Measurements from ENCODE around the gene HSP90B1.

GRCh38 chr12:103936679-103937078 is 6.5 kb downstream of the HSP90B1 start:
- TF ChIP-seq, protein P1, sequence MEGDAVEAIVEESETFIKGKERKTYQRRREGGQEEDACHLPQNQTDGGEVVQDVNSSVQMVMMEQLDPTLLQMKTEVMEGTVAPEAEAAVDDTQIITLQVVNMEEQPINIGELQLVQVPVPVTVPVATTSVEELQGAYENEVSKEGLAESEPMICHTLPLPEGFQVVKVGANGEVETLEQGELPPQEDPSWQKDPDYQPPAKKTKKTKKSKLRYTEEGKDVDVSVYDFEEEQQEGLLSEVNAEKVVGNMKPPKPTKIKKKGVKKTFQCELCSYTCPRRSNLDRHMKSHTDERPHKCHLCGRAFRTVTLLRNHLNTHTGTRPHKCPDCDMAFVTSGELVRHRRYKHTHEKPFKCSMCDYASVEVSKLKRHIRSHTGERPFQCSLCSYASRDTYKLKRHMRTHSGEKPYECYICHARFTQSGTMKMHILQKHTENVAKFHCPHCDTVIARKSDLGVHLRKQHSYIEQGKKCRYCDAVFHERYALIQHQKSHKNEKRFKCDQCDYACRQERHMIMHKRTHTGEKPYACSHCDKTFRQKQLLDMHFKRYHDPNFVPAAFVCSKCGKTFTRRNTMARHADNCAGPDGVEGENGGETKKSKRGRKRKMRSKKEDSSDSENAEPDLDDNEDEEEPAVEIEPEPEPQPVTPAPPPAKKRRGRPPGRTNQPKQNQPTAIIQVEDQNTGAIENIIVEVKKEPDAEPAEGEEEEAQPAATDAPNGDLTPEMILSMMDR (conservative IDR thresholded peaks at IDR 0.05; ENCODE audit: low read depth, low read length) = no peak
- TF ChIP-seq EZH2phosphoT487 (IDR thresholded peaks at IDR 0.05; ENCODE audit: borderline replicate concordance, low read length) (no peak), EZH2 (IDR thresholded peaks at IDR 0.05; ENCODE audit: low read length, unreplicated experiment) (no peak)

Measured in PC-3 (cell line).